Bronchial epithelial cell (primary cell): ENCODE measurements around the gene MINDY4. TPM values are rescaled to one million over a fixed set of nuclear protein-coding genes. Genes with fewer than 3 reads are reported as not detected.
A peak's percentile ranks its signal among the peaks of the same experiment; 100 is the strongest.

Experiments
- DNase-seq: peaks from one replicate; pipeline ENCODE4 v3.0.0-alpha.2; 2010; ENCODE audit warnings: low read depth
- FAIRE-seq: peaks from 2 replicates; lab custom pipeline; 2011; peaks lifted over from hg19 to GRCh38; lab: Jason Lieb, UNC
- H3K27me3 ChIP-seq: 2 replicates; pipeline ENCODE4 v1.5.1; 2011; ENCODE audit warnings: low read length; ENCODE audit not compliant: control insufficient read depth, insufficient read depth
- H3K36me3 ChIP-seq: 2 replicates; pipeline ENCODE4 v1.5.1; 2011; ENCODE audit warnings: low read length; ENCODE audit not compliant: control insufficient read depth, insufficient read depth
- H3K4me3 ChIP-seq: 2 replicates; pipeline ENCODE4 v1.5.1; 2011; ENCODE audit warnings: mild to moderate bottlenecking, low read depth, low read length, control low read depth
- CTCF ChIP-seq: IDR thresholded peaks from 2 replicates; pipeline ENCODE4 v1.5.1; 2011; ENCODE audit warnings: mild to moderate bottlenecking, moderate library complexity, low read length, control low read depth, inconsistent platforms; ENCODE audit not compliant: insufficient read depth, severe bottlenecking
- total RNA-seq: library from RNA; depleted of rRNA; stranded (reverse); fragments of >200 nt; gene quantifications from 2 replicates; pipeline ENCODE4 v1.2.1, GENCODE V29; 2014

MINDY4 gene
- total RNA-seq, 1 donor from 2014 or later, result 1.1 TPM

DNA sequence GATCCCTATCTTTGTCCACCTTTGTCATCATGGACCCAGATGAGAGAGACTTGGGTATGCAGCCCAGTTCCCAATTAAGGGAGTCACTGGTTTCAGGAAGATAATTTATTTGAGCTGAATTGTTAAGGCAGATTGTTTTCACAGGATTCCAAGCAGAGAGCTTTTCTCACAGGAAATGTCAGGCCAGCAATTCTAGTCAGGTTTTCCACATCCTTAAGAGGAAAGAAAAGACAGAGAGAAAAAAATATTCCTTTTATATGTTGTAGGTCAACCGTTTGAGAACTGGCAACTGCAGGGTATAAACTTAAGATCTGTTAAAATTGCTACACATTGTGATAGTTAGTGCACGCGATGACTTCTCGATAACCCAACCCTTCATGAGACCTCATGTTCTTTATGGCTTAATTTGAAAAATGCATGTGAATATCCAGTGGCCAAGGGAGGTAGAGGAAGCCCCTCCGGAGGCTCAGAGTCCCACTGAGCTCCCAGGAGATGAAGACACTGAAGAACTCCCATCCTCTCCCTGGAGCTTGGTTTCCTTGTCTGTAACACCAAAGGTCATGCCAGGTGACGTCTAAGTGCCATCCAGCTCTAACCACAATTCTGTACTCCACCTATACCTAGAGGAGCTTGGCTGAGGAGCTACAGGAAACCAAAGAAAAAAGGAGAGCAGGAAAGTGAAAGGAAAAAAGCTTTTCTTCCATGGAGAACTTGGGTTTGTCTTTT is 45.6 kb downstream of the MINDY4 start:
- Histone ChIP-seq H3K36me3 (no peaks in the 10 kb centered on the region), H3K27me3 (no peaks in the 10 kb centered on the region), H3K4me3 (no peak overlapping the region)
- peak; percentile 5 for DNase-seq
- no peak for FAIRE-seq
- no peak for TF ChIP-seq CTCF

GRCh38 chr7:30817371-30817767 is 46.2 kb downstream of the MINDY4 start:
- no peak for FAIRE-seq
- no peak for TF ChIP-seq CTCF
- peak; percentile 49 for DNase-seq

DNA sequence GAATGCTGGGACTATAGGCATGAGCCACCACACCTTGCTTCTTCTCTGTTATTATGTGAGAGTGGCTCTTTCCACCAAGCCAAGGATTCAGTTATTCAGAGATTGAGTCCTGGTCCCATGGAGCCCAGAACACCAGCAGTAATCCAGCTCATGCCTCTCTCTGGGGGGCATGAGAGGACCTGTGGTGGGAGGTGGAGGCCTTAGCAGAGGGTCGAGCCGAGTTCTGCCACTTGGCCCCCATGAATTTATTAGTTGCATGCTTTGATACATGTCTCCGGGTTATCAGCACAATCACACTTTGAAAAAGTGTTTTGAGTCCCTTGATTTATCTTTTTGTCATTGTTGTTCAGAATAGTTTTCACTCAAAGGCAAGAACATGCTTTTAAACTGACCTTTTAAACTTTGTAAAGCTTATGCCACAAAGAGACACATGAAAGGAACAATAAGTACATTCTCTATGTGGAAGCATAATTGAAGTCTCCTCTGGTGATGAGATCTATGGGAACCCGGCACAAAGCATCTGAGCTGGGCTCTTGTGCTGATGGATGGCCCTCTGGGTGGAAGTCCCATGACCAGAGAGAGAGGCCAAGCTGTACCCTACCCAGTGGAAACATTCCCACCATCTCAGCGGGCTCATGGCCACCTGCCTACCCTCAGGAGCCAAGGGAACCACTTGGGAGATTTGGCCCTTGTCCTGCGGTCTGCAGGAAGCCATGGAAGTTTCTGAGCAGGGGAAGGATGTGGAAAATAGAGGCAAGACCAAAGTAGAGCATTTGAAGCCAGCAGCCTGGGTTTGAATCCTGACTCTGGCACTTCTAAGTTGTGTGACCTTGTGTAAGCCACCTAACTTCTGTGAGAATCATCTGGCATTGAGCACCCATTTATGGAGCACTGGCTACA is 53.9 kb downstream of the MINDY4 start:
- Histone ChIP-seq H3K4me3 (no peak overlapping the region), H3K36me3 (no peaks in the 10 kb centered on the region), H3K27me3 (no peaks in the 10 kb centered on the region)
- TF ChIP-seq CTCF, result no peak
- no peak for FAIRE-seq
- no peak for DNase-seq

More at GRCh38 chr7:30817371-30817767, 46.2 kb downstream of the MINDY4 start:
- Histone ChIP-seq H3K27me3 (no peaks in the 10 kb centered on the region), H3K36me3 (no peaks in the 10 kb centered on the region), H3K4me3 (no peak overlapping the region)

- no peaks in the 10 kb centered on the region for H3K27me3 ChIP-seq
- no peak overlapping the region for H3K4me3 ChIP-seq
- H3K36me3 ChIP-seq, result no peaks in the 10 kb centered on the region
- FAIRE-seq (no peak), DNase-seq (no peak)
- no peak for TF ChIP-seq CTCF
These were observed 55.0 kb downstream of the MINDY4 start for GRCh38 chr7:30826181-30826580.

- no peak overlapping the region for H3K4me3 ChIP-seq
These were observed 57.4 kb downstream of the MINDY4 start for GRCh38 chr7:30828591-30828990.

More at GRCh38 chr7:30828591-30828990, 57.4 kb downstream of the MINDY4 start:
- no peak for DNase-seq
- Histone ChIP-seq H3K27me3 (no peaks in the 10 kb centered on the region), H3K36me3 (no peaks in the 10 kb centered on the region)
- FAIRE-seq, result no peak
- no peak for TF ChIP-seq CTCF
